PC-9 (cell line): ENCODE measurements around the gene DEPP1. TPM values are rescaled to one million over a fixed set of nuclear protein-coding genes. Genes with fewer than 3 reads are reported as not detected.
A peak's percentile ranks its signal among the peaks of the same experiment; 100 is the strongest.

Experiments used
- BruUV-seq: library from RNA; stranded (reverse); fragments of 400-500 nt; replicated peaks from 2 replicates; lab custom pipeline; 2021; lab: Mats Ljungman, UMichigan
- CTCF ChIA-PET: fragments of 300-600 bp; sonication (Branson Sonifier 250); formaldehyde crosslinking; loops from one replicate; lab custom pipeline; 2022; ENCODE audit warnings: antibody characterized with exemption; lab: Charles Lee
- POLR2A ChIA-PET: fragments of 300-600 bp; sonication (Branson Sonifier 250); formaldehyde crosslinking; loops from one replicate; lab custom pipeline; 2022; ENCODE audit warnings: antibody characterized with exemption; ENCODE audit not compliant: unreplicated experiment; lab: Charles Lee
- DNase-seq, 2 experiments: peaks; one replicate each; pipeline versions ENCODE4 v3.0.0 to v3.0.0-alpha.2; 2015 to 2022; ENCODE audit warnings: mixed read lengths in 1 of 2
- H2AFZ ChIP-seq: fragments of 200-600 bp; sonication (generic); 2 replicates; pipeline ENCODE4 v1.8.1; 2017; ENCODE audit warnings: antibody characterized with exemption
- H3F3A ChIP-seq: fragments of 200-600 bp; sonication (generic); 2 replicates; pipeline ENCODE4 v1.8.1; 2017; ENCODE audit warnings: antibody characterized with exemption, mild to moderate bottlenecking, low read depth; ENCODE audit not compliant: insufficient read depth
- H3K27ac ChIP-seq: fragments of 200-600 bp; sonication (generic); 2 replicates; pipeline ENCODE4 v1.6.1; 2016; ENCODE audit warnings: mixed run types
- H3K27me3 ChIP-seq: fragments of 200-600 bp; sonication (generic); 2 replicates; pipeline ENCODE4 v1.6.1; 2016; ENCODE audit warnings: low read depth, mixed run types; ENCODE audit not compliant: insufficient read depth
- H3K36me3 ChIP-seq: fragments of 200-600 bp; sonication (generic); 2 replicates; pipeline ENCODE4 v1.6.1; 2016; ENCODE audit warnings: low read depth, mixed run types
- H3K4me1 ChIP-seq: fragments of 200-600 bp; sonication (generic); replicated peaks from 2 replicates; pipeline ENCODE4 v1.6.1; 2016; ENCODE audit warnings: mixed run types; ENCODE audit not compliant: insufficient read depth
- H3K4me2 ChIP-seq: fragments of 200-600 bp; sonication (generic); 2 replicates; pipeline ENCODE4 v1.6.1; 2017; ENCODE audit warnings: mixed run types
- H3K4me3 ChIP-seq: fragments of 200-600 bp; sonication (generic); 2 replicates; pipeline ENCODE4 v1.6.1; 2016; ENCODE audit warnings: mixed run types
- H3K79me2 ChIP-seq: fragments of 200-600 bp; sonication (generic); 2 replicates; pipeline ENCODE4 v1.6.1; 2017; ENCODE audit warnings: low read depth, mixed run types
- H3K9me2 ChIP-seq: fragments of 200-600 bp; sonication (generic); 2 replicates; pipeline ENCODE4 v1.8.1; 2017; ENCODE audit warnings: mild to moderate bottlenecking; ENCODE audit not compliant: insufficient read depth
- H3K9me3 ChIP-seq: fragments of 200-600 bp; sonication (generic); 2 replicates; pipeline ENCODE4 v1.8.1; 2016; ENCODE audit warnings: low read depth; ENCODE audit not compliant: insufficient read depth
- H4K20me1 ChIP-seq: fragments of 200-600 bp; sonication (generic); 2 replicates; pipeline ENCODE4 v1.8.1; 2017; ENCODE audit not compliant: insufficient read depth
- EZH2 ChIP-seq: fragments of 200-600 bp; sonication (generic); IDR thresholded peaks from 2 replicates; pipeline ENCODE4 v1.8.0; 2017; ENCODE audit warnings: antibody characterized with exemption, low read depth
- intact Hi-C: fragments of 100-400 bp; cut with micrococcal nuclease; formaldehyde crosslinking; loops from one replicate; pipeline ENCODE4 v1.10.0; 2022; ENCODE audit not compliant: unreplicated experiment
- total RNA-seq: library from RNA; stranded (reverse); gene quantifications from 2 replicates; pipeline ENCODE4 v1.2.3, GENCODE V29; 2021
- TF ChIP-seq, protein P1 (sequence below): fragments of 200-600 bp; sonication (generic); conservative IDR thresholded peaks from 2 replicates; pipeline ENCODE4 v1.6.1; 2017; ENCODE audit warnings: mixed run types, antibody characterized with exemption, mild to moderate bottlenecking, moderate library complexity

The DEPP1 gene
- total RNA-seq, 1 experiment from 2014 or later, result 13.2 TPM

DNA sequence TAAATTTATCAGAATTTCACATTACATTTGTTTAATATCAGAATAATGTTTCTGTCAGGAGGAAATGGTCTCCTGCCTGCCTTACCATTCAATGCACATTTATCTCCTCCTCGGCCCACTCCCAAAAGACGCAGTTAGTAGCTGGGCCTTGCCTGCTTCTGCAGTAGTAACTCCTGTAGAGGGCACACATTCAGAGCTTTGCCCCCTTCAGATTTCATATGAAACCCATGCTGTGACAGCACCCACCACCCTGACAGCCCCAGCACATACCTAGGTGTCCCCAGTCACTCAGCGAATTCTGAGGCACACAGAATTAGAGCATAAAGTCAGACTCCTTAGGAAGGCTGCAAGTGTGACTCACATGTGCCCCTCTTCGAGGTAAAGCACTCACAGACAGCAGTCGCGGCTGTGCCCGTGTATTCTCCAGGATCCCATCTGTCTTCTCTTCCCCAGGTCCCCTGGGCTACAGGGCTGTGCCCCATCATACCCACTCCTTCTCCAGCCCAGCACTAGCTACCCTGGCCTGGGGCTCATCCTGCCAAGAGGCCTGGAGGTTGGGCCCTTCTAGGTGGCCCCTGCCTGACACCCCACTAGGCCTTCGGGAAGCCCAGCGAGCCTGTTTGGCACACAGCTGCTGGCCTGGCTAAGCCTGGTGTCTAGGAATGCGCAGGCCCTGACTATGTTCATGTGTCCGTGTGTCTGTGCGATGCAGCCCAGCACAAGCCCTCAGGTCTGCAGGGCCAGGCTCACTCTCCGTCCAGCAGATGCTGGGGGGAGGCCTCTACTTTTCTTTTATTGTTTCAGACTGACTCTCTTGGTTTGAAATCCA is 4.7 kb upstream of the DEPP1 start:
- BruUV-seq, result no TSS peak
- Histone ChIP-seq H3K4me2 (peak overlapping the region; percentile 81; the same call in 1 of the 2 replicates), H3K27me3 (no peaks in the 10 kb centered on the region), H3K4me3 (no peak overlapping the region), H3K36me3 (no peaks in the 10 kb centered on the region), H4K20me1 (no peaks in the 10 kb centered on the region), H3K9me3 (no peaks in the 10 kb centered on the region), H3K27ac (no peak overlapping the region), H3K9me2 (no peaks in the 10 kb centered on the region), H3K4me1 (peaks cover 48% of the 10 kb centered on the region), H2AFZ (no peak overlapping the region), H3K79me2 (peaks cover 2% of the 10 kb centered on the region), H3F3A (peaks cover 24% of the 10 kb centered on the region; the same call in 1 of the 2 replicates)
- intact Hi-C loops, result no loop called here
- TF ChIP-seq EZH2, result no peak
- TF ChIP-seq, protein P1, sequence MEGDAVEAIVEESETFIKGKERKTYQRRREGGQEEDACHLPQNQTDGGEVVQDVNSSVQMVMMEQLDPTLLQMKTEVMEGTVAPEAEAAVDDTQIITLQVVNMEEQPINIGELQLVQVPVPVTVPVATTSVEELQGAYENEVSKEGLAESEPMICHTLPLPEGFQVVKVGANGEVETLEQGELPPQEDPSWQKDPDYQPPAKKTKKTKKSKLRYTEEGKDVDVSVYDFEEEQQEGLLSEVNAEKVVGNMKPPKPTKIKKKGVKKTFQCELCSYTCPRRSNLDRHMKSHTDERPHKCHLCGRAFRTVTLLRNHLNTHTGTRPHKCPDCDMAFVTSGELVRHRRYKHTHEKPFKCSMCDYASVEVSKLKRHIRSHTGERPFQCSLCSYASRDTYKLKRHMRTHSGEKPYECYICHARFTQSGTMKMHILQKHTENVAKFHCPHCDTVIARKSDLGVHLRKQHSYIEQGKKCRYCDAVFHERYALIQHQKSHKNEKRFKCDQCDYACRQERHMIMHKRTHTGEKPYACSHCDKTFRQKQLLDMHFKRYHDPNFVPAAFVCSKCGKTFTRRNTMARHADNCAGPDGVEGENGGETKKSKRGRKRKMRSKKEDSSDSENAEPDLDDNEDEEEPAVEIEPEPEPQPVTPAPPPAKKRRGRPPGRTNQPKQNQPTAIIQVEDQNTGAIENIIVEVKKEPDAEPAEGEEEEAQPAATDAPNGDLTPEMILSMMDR, result no peak
- CTCF ChIA-PET, result no interaction called here
- DNase-seq, result no peak
- POLR2A ChIA-PET, result no interaction called here

GRCh38 chr10:44982496-44982895 is 3.9 kb upstream of the DEPP1 start:
- no peak for DNase-seq
- H3K79me2 ChIP-seq, result peaks cover 10% of the 10 kb centered on the region
- no TSS peak for BruUV-seq
- no peaks in the 10 kb centered on the region for H3K36me3 ChIP-seq
- peak overlapping the region; percentile 92 for H3K27ac ChIP-seq
- H4K20me1 ChIP-seq, result no peaks in the 10 kb centered on the region
- ChIA-PET CTCF (no interaction called here), POLR2A (no interaction called here)
- TF ChIP-seq, protein P1, result no peak
- TF ChIP-seq EZH2, result no peak
- H3K9me3 ChIP-seq, result no peaks in the 10 kb centered on the region
- no peak overlapping the region for H2AFZ ChIP-seq
- H3K9me2 ChIP-seq, result no peaks in the 10 kb centered on the region
- intact Hi-C loops, result loop anchor here (1.0 kb wide), 1 partner anchor 14 kb away; no protein-coding TSS in a partner anchor
- H3K4me1 ChIP-seq, result peaks cover 56% of the 10 kb centered on the region
- H3K4me2 ChIP-seq, result peak overlapping the region; percentile 81
- H3K27me3 ChIP-seq, result no peaks in the 10 kb centered on the region
- H3K4me3 ChIP-seq, result no peak overlapping the region
- H3F3A ChIP-seq, result peaks cover 24% of the 10 kb centered on the region; the same call in 1 of the 2 replicates

DNA sequence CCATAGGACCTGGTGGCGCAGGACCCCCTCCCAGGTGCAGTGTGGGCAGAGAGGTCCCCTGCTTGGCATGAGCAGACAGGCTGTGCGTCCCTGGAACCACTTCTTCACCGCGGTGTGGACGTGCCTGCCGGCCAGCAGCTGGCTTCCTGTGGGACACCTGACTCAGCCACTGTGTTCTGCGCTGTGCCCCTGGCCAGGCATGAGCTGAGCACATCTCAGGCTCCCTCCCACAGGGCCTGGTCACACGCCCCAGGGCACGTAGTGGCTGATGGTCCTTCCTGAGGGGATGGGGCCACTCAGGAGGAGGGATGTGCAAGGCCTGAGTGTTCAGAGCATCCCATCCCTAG is 3.5 kb upstream of the DEPP1 start:
- no TSS peak for BruUV-seq
- POLR2A ChIA-PET, result no interaction called here
- intact Hi-C loops, result loop anchor here (1.0 kb wide), 1 partner anchor 14 kb away; no protein-coding TSS in a partner anchor
- CTCF ChIA-PET, result no interaction called here
- peak in 1 of 2 experiments; percentile 63 for DNase-seq
- no peak overlapping the region for H3K4me3 ChIP-seq
- peak overlapping the region; percentile 92 for H3K27ac ChIP-seq
- H3F3A ChIP-seq, result peaks cover 24% of the 10 kb centered on the region; the same call in 1 of the 2 replicates
- no peaks in the 10 kb centered on the region for H3K27me3 ChIP-seq
- H3K9me2 ChIP-seq, result no peaks in the 10 kb centered on the region
- no peaks in the 10 kb centered on the region for H3K9me3 ChIP-seq
- H3K4me2 ChIP-seq, result peak overlapping the region; percentile 81
- TF ChIP-seq, protein P1, result no peak
- TF ChIP-seq EZH2, result no peak
- no peaks in the 10 kb centered on the region for H3K36me3 ChIP-seq
- no peaks in the 10 kb centered on the region for H4K20me1 ChIP-seq
- H3K79me2 ChIP-seq, result peaks cover 14% of the 10 kb centered on the region
- peak overlapping the region; percentile 74; the same call in 1 of the 2 replicates for H2AFZ ChIP-seq
- peaks cover 60% of the 10 kb centered on the region for H3K4me1 ChIP-seq
